ENCODE results near the gene TEP1. TPM values are rescaled to one million over a fixed set of nuclear protein-coding genes. Genes with fewer than 3 reads are reported as not detected.

The TEP1 gene
- total and polyA plus RNA-seq, 2 experiments from 2014 or later: 3.0 to 8.5 TPM

- TF ChIP-seq EZH2 (IDR thresholded peaks at IDR 0.05; ENCODE audit: low read depth, unreplicated experiment): no peak
- TF ChIP-seq POLR2AphosphoS5 (IDR thresholded peaks at IDR 0.05; ENCODE audit: low read depth): no peak
- TF ChIP-seq, protein P1, sequence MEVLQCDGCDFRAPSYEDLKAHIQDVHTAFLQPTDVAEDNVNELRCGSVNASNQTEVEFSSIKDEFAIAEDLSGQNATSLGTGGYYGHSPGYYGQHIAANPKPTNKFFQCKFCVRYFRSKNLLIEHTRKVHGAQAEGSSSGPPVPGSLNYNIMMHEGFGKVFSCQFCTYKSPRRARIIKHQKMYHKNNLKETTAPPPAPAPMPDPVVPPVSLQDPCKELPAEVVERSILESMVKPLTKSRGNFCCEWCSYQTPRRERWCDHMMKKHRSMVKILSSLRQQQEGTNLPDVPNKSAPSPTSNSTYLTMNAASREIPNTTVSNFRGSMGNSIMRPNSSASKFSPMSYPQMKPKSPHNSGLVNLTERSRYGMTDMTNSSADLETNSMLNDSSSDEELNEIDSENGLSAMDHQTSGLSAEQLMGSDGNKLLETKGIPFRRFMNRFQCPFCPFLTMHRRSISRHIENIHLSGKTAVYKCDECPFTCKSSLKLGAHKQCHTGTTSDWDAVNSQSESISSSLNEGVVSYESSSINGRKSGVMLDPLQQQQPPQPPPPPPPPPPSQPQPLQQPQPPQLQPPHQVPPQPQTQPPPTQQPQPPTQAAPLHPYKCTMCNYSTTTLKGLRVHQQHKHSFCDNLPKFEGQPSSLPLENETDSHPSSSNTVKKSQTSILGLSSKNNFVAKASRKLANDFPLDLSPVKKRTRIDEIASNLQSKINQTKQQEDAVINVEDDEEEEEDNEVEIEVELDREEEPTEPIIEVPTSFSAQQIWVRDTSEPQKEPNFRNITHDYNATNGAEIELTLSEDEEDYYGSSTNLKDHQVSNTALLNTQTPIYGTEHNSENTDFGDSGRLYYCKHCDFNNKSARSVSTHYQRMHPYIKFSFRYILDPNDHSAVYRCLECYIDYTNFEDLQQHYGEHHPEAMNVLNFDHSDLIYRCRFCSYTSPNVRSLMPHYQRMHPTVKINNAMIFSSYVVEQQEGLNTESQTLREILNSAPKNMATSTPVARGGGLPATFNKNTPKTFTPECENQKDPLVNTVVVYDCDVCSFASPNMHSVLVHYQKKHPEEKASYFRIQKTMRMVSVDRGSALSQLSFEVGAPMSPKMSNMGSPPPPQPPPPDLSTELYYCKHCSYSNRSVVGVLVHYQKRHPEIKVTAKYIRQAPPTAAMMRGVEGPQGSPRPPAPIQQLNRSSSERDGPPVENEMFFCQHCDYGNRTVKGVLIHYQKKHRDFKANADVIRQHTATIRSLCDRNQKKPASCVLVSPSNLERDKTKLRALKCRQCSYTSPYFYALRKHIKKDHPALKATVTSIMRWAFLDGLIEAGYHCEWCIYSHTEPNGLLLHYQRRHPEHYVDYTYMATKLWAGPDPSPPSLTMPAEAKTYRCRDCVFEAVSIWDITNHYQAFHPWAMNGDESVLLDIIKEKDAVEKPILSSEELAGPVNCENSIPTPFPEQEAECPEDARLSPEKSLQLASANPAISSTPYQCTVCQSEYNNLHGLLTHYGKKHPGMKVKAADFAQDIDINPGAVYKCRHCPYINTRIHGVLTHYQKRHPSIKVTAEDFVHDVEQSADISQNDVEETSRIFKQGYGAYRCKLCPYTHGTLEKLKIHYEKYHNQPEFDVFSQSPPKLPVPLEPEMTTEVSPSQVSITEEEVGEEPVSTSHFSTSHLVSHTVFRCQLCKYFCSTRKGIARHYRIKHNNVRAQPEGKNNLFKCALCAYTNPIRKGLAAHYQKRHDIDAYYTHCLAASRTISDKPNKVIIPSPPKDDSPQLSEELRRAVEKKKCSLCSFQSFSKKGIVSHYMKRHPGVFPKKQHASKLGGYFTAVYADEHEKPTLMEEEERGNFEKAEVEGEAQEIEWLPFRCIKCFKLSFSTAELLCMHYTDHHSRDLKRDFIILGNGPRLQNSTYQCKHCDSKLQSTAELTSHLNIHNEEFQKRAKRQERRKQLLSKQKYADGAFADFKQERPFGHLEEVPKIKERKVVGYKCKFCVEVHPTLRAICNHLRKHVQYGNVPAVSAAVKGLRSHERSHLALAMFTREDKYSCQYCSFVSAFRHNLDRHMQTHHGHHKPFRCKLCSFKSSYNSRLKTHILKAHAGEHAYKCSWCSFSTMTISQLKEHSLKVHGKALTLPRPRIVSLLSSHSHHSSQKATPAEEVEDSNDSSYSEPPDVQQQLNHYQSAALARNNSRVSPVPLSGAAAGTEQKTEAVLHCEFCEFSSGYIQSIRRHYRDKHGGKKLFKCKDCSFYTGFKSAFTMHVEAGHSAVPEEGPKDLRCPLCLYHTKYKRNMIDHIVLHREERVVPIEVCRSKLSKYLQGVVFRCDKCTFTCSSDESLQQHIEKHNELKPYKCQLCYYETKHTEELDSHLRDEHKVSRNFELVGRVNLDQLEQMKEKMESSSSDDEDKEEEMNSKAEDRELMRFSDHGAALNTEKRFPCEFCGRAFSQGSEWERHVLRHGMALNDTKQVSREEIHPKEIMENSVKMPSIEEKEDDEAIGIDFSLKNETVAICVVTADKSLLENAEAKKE (CRISPR knock-in tag; IDR thresholded peaks at IDR 0.05): no peak
- TF ChIP-seq EZH2phosphoT487 (IDR thresholded peaks at IDR 0.05; ENCODE audit: unreplicated experiment): no peak
- no peak for TF ChIP-seq CREB1 (CRISPR knock-in tag; IDR thresholded peaks at IDR 0.05; ENCODE audit: low read depth)
- no peak for TF ChIP-seq REST (IDR thresholded peaks at IDR 0.05; ENCODE audit: unreplicated experiment)
- TF ChIP-seq, protein P2, sequence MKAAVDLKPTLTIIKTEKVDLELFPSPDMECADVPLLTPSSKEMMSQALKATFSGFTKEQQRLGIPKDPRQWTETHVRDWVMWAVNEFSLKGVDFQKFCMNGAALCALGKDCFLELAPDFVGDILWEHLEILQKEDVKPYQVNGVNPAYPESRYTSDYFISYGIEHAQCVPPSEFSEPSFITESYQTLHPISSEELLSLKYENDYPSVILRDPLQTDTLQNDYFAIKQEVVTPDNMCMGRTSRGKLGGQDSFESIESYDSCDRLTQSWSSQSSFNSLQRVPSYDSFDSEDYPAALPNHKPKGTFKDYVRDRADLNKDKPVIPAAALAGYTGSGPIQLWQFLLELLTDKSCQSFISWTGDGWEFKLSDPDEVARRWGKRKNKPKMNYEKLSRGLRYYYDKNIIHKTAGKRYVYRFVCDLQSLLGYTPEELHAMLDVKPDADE (IDR thresholded peaks at IDR 0.05): no peak
- no peak for TF ChIP-seq STAT1 (IDR thresholded peaks at IDR 0.05; ENCODE audit: unreplicated experiment)
- no peak for TF ChIP-seq ZNF114 (CRISPR knock-in tag; IDR thresholded peaks at IDR 0.05)
- no peak for TF ChIP-seq JUNB (IDR thresholded peaks at IDR 0.05; ENCODE audit: unreplicated experiment)
- TF ChIP-seq NANOG (IDR thresholded peaks at IDR 0.05; ENCODE audit: borderline replicate concordance): no peak
- TF ChIP-seq CTCF (conservative IDR thresholded peaks at IDR 0.05; ENCODE audit: low read depth in 2 of 2): no peak
- TF ChIP-seq ZNF331 (CRISPR knock-in tag; IDR thresholded peaks at IDR 0.05; ENCODE audit: low read depth): no peak
- no peak for ATAC-seq
- Mint-ChIP-seq H3K27ac (no peak overlapping the region; the same call in 1 of the 2 replicates), H3K36me3 (ENCODE audit: low read depth) (no peaks in the 10 kb centered on the region), H3K27me3 (ENCODE audit: insufficient read depth, low read depth, poor library complexity) (peaks cover 14% of the 10 kb centered on the region), H3K9me3 (no peaks in the 10 kb centered on the region), H3K4me1 (peaks cover 15% of the 10 kb centered on the region; the same call in 2 of the 3 replicates), H3K4me3 (no peak overlapping the region)
- Histone ChIP-seq H3F3A (replicated peaks; ENCODE audit: low read depth) (0 out of 2 replicates have a peak, but pooled peaks cover 2% of the 10 kb centered on the region), H3K27me3 (ENCODE audit: insufficient read depth) (peaks cover 15% of the 10 kb centered on the region), H3K4me2 (no peak overlapping the region), H4K20me1 (replicated peaks; ENCODE audit: insufficient read depth) (no peaks in the 10 kb centered on the region), H3K9me2 (ENCODE audit: insufficient read depth) (peaks cover 5% of the 10 kb centered on the region; the same call in 1 of the 2 replicates), H3K4me1 (ENCODE audit: insufficient read depth) (peaks cover 6% of the 10 kb centered on the region), H2AFZ (no peak overlapping the region; the same call in 1 of the 2 replicates), H3K79me2 (replicated peaks; ENCODE audit: insufficient read depth) (no peaks in the 10 kb centered on the region), H3K36me3 (ENCODE audit: insufficient read depth) (no peaks in the 10 kb centered on the region), H3K27ac (ENCODE audit: low read depth) (no peak overlapping the region), H3K4me3 (no peak overlapping the region)
- DNase-seq (ENCODE audit: low spot score): no peak
These were observed 16.7 kb upstream of the TEP1 start for GRCh38 chr14:20429801-20430669.
